Keratinocyte (primary cell): Measurements from ENCODE around the gene RGS1.

ENCODE experiments used
- EZH2 ChIP-seq: IDR thresholded peaks from one replicate; pipeline ENCODE4 v1.6.1; 2012; ENCODE audit warnings: inconsistent platforms, mild to moderate bottlenecking, low read length, moderate library complexity
- TF ChIP-seq, protein P1 (sequence below), 3 experiments: IDR thresholded peaks in 1 of 3; conservative IDR thresholded peaks in 1 of 3; optimal IDR thresholded peaks in 1 of 3; 2 replicates in 2 of 3; 3 replicates in 1 of 3; pipeline versions ENCODE3 to v1.5.1; 2011; ENCODE audit warnings: low read length in 3 of 3, mild to moderate bottlenecking in 3 of 3, moderate library complexity in 2 of 3, control low read depth in 1 of 3, inconsistent platforms in 1 of 3; ENCODE audit not compliant: insufficient read depth in 2 of 3; ENCODE audit errors: extremely low read depth in 1 of 3

DNA sequence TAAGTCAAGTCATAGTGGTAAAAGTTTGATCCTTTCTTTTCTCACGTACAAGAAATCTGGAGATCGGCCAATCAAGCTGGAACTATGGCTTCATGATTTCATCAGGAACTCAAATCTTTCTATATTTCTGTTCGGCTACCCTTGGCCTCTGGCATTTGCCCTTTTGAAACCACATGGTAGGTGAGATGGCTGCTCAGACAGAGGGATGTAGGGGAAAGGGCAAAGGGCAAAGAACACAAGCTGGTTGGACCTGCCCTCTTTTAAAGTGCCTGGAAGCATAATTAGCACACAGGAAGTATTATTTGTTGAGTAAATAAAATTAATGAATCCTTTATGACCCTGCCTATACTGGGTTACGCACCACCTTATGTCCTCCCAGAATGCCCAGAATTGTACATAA is 11.5 kb upstream of the RGS1 start:
- TF ChIP-seq, protein P1, sequence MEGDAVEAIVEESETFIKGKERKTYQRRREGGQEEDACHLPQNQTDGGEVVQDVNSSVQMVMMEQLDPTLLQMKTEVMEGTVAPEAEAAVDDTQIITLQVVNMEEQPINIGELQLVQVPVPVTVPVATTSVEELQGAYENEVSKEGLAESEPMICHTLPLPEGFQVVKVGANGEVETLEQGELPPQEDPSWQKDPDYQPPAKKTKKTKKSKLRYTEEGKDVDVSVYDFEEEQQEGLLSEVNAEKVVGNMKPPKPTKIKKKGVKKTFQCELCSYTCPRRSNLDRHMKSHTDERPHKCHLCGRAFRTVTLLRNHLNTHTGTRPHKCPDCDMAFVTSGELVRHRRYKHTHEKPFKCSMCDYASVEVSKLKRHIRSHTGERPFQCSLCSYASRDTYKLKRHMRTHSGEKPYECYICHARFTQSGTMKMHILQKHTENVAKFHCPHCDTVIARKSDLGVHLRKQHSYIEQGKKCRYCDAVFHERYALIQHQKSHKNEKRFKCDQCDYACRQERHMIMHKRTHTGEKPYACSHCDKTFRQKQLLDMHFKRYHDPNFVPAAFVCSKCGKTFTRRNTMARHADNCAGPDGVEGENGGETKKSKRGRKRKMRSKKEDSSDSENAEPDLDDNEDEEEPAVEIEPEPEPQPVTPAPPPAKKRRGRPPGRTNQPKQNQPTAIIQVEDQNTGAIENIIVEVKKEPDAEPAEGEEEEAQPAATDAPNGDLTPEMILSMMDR (optimal IDR thresholded peaks at IDR 0.05 in 1 of 3, IDR thresholded peaks at IDR 0.05 in 1 of 3, conservative IDR thresholded peaks at IDR 0.05 in 1 of 3; ENCODE audit: extremely low read depth in 1 of 3, insufficient read depth in 2 of 3, low read length in 3 of 3): no peak
- TF ChIP-seq EZH2: no peak
